CD4-positive, alpha-beta T cell treated with Interleukin-12 subunit alpha and Interleukin-12 subunit beta, for 1 hour (primary cell): Measurements from ENCODE around the gene C1orf94.

Experiments used
- DNase-seq: peaks from one replicate; pipeline ENCODE4 v3.0.0-alpha.2; 2020

C1orf94 gene, protein sequence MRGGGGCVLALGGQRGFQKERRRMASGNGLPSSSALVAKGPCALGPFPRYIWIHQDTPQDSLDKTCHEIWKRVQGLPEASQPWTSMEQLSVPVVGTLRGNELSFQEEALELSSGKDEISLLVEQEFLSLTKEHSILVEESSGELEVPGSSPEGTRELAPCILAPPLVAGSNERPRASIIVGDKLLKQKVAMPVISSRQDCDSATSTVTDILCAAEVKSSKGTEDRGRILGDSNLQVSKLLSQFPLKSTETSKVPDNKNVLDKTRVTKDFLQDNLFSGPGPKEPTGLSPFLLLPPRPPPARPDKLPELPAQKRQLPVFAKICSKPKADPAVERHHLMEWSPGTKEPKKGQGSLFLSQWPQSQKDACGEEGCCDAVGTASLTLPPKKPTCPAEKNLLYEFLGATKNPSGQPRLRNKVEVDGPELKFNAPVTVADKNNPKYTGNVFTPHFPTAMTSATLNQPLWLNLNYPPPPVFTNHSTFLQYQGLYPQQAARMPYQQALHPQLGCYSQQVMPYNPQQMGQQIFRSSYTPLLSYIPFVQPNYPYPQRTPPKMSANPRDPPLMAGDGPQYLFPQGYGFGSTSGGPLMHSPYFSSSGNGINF

GRCh38 chr1:34176830-34177603 lies at the start of gene C1orf94:
Gene C1orf94, plus strand, starts transcription at chr1:34176907. Its CDS starts 883 bp downstream, at chr1:34177790.
- DNase-seq: no peak

- DNase-seq: no peak
These were observed 49.4 kb upstream of the C1orf94 start for GRCh38 chr1:34127006-34128000.

GRCh38 chr1:34128186-34128889 lies 48.4 kb upstream of the C1orf94 start:
- DNase-seq: no peak

GRCh38 chr1:34129630-34130029 lies 47.1 kb upstream of the C1orf94 start:
- no peak for DNase-seq

GRCh38 chr1:34130306-34130705 lies 46.4 kb upstream of the C1orf94 start:
- DNase-seq: no peak

DNA sequence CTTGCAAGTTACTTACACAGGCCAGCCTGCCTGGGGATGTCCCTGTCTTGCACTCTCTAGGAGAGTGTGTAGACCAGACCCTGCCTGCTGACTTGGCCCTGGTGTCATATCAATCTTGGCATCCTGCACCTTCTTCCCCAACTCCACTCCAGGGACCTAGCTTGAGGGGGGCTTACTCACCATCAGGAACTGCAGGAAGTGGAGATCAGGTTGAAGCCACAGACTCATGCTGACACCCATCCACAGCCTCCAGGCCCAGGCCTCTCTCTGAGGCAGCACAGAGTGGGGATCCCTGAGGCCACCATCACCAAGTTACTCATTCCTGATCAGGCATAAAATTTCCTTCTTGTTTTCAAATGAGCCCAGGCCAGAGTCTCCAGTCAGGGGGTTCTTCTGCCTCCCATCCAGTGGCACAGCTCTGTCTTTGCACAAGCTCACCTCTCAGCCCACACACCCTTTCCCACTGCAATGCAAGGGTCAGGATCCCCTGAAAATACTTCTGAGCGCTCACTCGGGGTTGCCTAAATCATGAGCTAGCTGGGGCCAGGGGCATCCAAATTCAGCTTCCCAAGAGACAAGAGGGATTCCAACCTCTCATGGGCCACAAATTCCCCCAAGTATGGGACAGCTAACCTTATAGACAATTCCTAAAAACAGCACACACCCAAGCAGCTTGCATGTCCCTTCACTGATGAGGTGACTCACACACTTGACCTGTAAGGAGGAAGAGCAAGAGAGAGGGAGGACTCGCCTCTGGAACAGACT lies 45.1 kb upstream of the C1orf94 start:
- DNase-seq: no peak

DNA sequence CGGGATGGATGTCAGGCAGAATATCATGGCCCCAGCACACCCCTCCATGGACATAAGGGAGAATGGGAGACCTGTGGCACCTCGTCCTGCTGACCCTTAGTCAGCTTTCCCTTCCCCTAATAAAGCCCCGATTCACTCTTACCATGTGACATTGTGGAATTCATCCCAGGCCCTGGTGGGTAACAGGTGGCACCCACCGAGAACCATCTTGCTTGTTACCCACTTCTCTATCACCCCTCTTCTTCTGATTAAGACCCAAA lies 44.6 kb upstream of the C1orf94 start:
- DNase-seq: no peak

- DNase-seq: no peak
These were observed 39.3 kb upstream of the C1orf94 start for GRCh38 chr1:34137411-34137810.

- DNase-seq: no peak
These were observed 36.6 kb upstream of the C1orf94 start for GRCh38 chr1:34140011-34140676.

DNA sequence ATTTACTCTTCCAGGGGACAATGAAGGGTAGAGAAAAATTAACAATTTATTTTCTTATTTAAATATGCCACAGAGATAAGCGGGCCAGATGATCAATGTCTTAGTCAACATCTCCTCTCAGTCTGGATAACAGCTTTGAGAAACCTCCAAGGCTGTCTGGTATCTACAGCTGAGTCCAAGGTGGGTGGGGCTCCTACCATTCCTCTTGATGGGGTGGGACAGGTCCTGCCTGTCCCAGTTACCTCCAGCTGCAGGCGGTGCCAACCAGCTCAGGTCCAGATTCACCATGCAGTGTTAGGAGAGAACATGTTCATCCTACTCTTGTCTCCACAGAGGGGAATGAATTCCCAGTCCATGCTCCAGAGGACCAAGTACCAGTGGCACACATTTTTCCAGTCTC lies 32.7 kb upstream of the C1orf94 start:
- no peak for DNase-seq

DNA sequence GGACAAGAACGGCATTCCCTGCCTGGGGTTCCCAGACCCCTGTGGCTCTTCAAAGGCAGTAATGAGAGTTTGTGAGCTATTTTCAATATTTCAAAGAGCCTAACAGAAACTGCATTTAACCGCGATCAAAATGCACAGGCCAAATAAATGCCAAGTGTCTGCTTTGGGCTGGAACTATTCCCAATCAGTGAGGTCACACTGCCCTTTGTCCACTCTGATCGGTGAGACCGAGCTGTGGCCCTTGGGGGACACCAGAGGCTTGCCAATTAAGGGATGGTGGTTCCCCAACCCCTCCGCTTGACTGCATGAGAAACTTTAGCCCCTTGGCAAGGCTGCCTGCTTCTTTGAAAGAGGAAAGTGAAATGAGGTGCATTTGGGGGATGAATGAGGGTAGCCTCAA lies 31.9 kb upstream of the C1orf94 start:
- DNase-seq: no peak

DNA sequence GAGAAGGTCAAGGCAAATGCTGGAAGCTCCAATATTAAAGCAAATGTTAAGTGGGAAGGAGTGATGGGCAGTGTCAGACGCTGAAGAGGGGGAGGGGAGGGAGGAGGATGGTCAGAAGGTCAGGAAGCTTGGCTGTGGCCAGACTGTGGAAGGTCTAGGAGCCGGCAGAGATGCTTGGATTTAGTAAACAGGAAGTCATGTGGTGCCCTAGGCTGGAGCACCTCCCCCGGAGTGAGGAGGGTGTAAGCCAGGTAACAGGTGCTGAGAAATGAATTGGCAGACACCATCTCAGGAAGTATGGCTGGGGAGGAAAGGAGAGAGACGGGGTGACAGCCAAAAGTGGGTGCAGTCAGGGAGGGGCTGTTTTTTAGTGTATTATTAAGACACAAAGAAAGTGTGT lies 29.4 kb upstream of the C1orf94 start:
- DNase-seq: no peak

GRCh38 chr1:34149501-34149900 lies 27.2 kb upstream of the C1orf94 start:
- no peak for DNase-seq

- DNase-seq: no peak
These were observed 23.5 kb upstream of the C1orf94 start for GRCh38 chr1:34153246-34153645.

GRCh38 chr1:34155860-34156259 lies 20.8 kb upstream of the C1orf94 start:
- DNase-seq: no peak

DNA sequence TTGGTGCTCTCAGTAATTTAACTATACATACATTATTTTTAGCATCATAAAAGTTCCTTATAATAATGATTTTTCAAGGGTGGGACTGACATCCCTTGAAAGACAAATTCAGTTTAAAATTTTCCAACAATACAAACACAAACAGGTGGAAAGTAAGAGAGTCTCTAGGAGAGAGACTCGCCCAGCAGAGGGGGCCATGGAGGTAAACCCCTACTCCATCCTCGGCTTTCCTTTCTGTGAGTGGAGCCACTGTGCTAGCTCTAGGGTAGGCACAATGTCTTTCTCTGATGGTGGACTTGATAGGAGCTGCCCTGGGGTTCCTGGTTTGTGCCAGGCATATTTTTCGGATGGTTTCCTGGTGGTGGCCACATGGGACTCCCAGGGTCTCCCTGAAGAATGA lies 20.0 kb upstream of the C1orf94 start:
- DNase-seq: no peak

- no peak for DNase-seq
These were observed 13.6 kb upstream of the C1orf94 start for GRCh38 chr1:34162852-34163766.

GRCh38 chr1:34163792-34164731 lies 12.6 kb upstream of the C1orf94 start:
- no peak for DNase-seq
